Measurements from ENCODE around the gene ANKS6.

Gene ANKS6

GRCh38 chr9:98742325-98743280 is 53.8 kb downstream of the ANKS6 start:
- TF ChIP-seq POLR2AphosphoS5 (IDR thresholded peaks at IDR 0.05; ENCODE audit: low read depth, low read length) = no peak
- TF ChIP-seq, protein P1, sequence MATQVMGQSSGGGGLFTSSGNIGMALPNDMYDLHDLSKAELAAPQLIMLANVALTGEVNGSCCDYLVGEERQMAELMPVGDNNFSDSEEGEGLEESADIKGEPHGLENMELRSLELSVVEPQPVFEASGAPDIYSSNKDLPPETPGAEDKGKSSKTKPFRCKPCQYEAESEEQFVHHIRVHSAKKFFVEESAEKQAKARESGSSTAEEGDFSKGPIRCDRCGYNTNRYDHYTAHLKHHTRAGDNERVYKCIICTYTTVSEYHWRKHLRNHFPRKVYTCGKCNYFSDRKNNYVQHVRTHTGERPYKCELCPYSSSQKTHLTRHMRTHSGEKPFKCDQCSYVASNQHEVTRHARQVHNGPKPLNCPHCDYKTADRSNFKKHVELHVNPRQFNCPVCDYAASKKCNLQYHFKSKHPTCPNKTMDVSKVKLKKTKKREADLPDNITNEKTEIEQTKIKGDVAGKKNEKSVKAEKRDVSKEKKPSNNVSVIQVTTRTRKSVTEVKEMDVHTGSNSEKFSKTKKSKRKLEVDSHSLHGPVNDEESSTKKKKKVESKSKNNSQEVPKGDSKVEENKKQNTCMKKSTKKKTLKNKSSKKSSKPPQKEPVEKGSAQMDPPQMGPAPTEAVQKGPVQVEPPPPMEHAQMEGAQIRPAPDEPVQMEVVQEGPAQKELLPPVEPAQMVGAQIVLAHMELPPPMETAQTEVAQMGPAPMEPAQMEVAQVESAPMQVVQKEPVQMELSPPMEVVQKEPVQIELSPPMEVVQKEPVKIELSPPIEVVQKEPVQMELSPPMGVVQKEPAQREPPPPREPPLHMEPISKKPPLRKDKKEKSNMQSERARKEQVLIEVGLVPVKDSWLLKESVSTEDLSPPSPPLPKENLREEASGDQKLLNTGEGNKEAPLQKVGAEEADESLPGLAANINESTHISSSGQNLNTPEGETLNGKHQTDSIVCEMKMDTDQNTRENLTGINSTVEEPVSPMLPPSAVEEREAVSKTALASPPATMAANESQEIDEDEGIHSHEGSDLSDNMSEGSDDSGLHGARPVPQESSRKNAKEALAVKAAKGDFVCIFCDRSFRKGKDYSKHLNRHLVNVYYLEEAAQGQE (IDR thresholded peaks at IDR 0.05; ENCODE audit: insufficient read depth in 1 of 2, low read depth in 2 of 2, low read length in 2 of 2) = no peak
- no peak for TF ChIP-seq SIN3A (IDR thresholded peaks at IDR 0.05; ENCODE audit: borderline replicate concordance, insufficient read depth, low read length)
- no peak for TF ChIP-seq FOXP2 (optimal IDR thresholded peaks at IDR 0.05; ENCODE audit: borderline replicate concordance, extremely low read depth, extremely low read length, insufficient read depth)
- TF ChIP-seq TAF1 (IDR thresholded peaks at IDR 0.05; ENCODE audit: borderline replicate concordance, insufficient read depth, low read length) = no peak

GRCh38 chr9:98740226-98740881 is 56.0 kb downstream of the ANKS6 start:
- TF ChIP-seq, protein P1 (IDR thresholded peaks at IDR 0.05; ENCODE audit: insufficient read depth in 1 of 2, low read depth in 2 of 2, low read length in 2 of 2) = peak in 1 of 2 experiments; percentile 57; a peak in 1 of 4 replicates
- TF ChIP-seq FOXP2 (optimal IDR thresholded peaks at IDR 0.05; ENCODE audit: borderline replicate concordance, extremely low read depth, extremely low read length, insufficient read depth) = no peak

- TF ChIP-seq POLR2AphosphoS5 (IDR thresholded peaks at IDR 0.05; ENCODE audit: low read depth, low read length) = no peak
These were observed 57.6 kb downstream of the ANKS6 start for GRCh38 chr9:98738741-98739140.

DNA sequence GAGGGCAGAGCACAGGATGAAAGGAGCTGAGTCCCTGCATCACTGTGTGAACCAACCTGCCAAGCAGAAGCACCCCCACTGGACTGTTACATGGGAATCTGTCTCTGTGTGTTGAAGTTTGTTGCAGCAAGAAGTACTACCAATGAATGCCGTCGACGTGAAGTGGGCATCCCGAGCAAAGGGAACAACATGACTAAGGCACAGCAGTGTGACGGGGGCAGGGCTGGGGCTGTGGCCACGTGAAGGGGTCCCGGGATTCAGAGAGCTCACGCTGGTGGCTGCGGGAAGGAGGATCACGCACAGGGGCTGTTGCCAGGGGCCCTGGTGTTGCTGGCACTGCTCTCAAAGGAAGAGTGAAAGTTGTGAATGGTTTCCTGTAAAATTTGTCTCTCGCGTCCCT is 60.1 kb downstream of the ANKS6 start:
- no peak for TF ChIP-seq POLR2AphosphoS5 (IDR thresholded peaks at IDR 0.05; ENCODE audit: low read depth, low read length)
- TF ChIP-seq SIN3A (IDR thresholded peaks at IDR 0.05; ENCODE audit: borderline replicate concordance, insufficient read depth, low read length) = no peak
- no peak for TF ChIP-seq TAF1 (IDR thresholded peaks at IDR 0.05; ENCODE audit: borderline replicate concordance, insufficient read depth, low read length)
- no peak for TF ChIP-seq FOXP2 (optimal IDR thresholded peaks at IDR 0.05; ENCODE audit: borderline replicate concordance, extremely low read depth, extremely low read length, insufficient read depth)
- TF ChIP-seq, protein P1 (IDR thresholded peaks at IDR 0.05; ENCODE audit: insufficient read depth in 1 of 2, low read depth in 2 of 2, low read length in 2 of 2) = no peak

DNA sequence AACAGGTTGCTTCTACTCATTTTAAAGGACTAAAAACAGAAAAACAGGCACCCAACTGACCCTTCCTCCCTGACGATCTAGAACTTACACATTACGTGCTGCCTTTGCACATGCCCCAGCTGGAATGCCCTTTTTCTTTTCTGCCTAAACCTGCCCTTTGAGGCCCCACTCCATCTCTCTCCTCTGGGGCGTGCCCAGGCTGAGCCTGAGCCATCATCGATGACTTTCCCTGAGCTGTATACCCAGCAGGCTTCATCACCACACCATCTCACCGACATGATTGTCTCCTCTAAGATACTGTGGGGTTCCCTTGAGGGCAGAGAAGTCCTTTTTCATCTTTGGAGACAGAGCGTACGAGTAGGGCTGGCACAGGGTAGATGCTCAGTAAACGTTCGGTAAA is 63.6 kb downstream of the ANKS6 start:
- TF ChIP-seq, protein P1 (IDR thresholded peaks at IDR 0.05; ENCODE audit: insufficient read depth in 1 of 2, low read depth in 2 of 2, low read length in 2 of 2) = no peak
- TF ChIP-seq POLR2AphosphoS5 (IDR thresholded peaks at IDR 0.05; ENCODE audit: low read depth, low read length) (no peak), FOXP2 (optimal IDR thresholded peaks at IDR 0.05; ENCODE audit: borderline replicate concordance, extremely low read depth, extremely low read length, insufficient read depth) (no peak), SIN3A (IDR thresholded peaks at IDR 0.05; ENCODE audit: borderline replicate concordance, insufficient read depth, low read length) (no peak), TAF1 (IDR thresholded peaks at IDR 0.05; ENCODE audit: borderline replicate concordance, insufficient read depth, low read length) (no peak)
